ENCODE measurements around the gene CDH26. TPM values are rescaled to one million over a fixed set of nuclear protein-coding genes. Genes with fewer than 3 reads are reported as not detected.

CDH26 gene
- total RNA-seq, 1 donor from 2014 or later: not detected

DNA sequence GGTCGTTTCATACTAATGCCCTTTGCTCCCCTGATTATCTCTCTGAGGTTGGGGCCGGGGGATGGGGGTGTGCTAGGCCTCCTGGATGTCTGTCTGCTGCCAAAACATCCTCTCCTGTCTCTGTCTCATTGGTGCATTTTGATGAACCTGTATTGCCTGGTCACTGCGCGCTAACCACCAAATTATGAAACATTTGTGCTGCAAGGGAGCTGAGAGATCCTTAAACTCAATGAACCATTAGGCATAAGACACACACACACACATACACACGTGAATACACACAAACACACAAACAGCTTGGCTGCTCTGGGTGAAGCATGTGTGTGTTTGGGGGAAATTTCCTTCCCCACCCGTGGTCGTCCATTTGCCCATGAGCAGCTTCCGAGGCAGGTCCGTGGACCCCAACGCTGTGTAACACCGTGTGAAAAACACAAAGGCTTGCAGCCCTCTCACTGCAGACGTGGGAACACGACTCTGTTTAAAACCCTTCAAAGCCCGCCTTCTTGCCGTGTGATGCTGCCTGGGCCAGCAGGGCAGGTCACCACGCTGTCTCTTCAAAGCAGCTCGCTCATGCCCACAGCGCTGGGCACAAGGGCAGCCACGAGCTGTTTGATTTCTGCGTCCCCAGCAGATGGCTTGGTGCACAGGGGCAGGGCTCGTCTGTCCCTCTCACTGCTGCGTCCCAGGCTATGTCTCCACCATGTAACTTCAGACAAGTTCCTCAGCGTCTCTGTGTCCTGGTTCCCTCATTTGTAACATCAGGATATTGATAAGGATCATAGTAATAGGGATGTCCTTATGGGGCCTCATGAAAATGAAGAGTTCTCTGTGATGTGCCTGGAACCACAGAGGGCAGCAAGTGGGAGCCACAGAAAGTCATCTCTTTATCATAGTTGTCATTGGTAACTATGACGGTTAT, 96.8 kb downstream of the CDH26 start:
- DNase-seq (ENCODE audit: low read depth): no peak
- no peak overlapping the region for H3K4me3 ChIP-seq (ENCODE audit: low read depth, low read length)
- TF ChIP-seq, protein P1, sequence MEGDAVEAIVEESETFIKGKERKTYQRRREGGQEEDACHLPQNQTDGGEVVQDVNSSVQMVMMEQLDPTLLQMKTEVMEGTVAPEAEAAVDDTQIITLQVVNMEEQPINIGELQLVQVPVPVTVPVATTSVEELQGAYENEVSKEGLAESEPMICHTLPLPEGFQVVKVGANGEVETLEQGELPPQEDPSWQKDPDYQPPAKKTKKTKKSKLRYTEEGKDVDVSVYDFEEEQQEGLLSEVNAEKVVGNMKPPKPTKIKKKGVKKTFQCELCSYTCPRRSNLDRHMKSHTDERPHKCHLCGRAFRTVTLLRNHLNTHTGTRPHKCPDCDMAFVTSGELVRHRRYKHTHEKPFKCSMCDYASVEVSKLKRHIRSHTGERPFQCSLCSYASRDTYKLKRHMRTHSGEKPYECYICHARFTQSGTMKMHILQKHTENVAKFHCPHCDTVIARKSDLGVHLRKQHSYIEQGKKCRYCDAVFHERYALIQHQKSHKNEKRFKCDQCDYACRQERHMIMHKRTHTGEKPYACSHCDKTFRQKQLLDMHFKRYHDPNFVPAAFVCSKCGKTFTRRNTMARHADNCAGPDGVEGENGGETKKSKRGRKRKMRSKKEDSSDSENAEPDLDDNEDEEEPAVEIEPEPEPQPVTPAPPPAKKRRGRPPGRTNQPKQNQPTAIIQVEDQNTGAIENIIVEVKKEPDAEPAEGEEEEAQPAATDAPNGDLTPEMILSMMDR (conservative IDR thresholded peaks at IDR 0.05; ENCODE audit: low read depth, low read length): no peak

DNA sequence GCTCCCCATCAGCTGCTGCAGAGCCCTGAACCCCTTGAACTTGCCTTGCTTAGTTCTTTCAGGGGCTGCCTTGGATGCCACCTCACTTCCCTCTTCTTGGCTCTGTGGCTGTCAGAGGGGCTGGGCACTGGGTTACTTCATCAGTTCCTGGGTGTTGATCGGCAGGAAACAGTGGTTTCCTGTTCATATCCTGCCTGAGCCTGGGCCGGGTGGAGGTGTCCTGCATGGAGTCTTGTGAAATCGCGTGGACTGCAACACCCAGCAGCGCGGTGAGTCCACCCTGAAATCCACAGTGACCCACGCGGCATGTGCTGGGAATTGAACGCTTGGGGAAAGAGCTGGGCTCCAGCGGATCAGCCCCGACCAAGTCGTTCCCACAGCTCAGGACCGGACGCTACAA, 97.5 kb downstream of the CDH26 start:
- no peak for DNase-seq (ENCODE audit: low read depth)
- no peak overlapping the region for H3K4me3 ChIP-seq (ENCODE audit: low read depth, low read length)
- TF ChIP-seq, protein P1 (conservative IDR thresholded peaks at IDR 0.05; ENCODE audit: low read depth, low read length): no peak

DNA sequence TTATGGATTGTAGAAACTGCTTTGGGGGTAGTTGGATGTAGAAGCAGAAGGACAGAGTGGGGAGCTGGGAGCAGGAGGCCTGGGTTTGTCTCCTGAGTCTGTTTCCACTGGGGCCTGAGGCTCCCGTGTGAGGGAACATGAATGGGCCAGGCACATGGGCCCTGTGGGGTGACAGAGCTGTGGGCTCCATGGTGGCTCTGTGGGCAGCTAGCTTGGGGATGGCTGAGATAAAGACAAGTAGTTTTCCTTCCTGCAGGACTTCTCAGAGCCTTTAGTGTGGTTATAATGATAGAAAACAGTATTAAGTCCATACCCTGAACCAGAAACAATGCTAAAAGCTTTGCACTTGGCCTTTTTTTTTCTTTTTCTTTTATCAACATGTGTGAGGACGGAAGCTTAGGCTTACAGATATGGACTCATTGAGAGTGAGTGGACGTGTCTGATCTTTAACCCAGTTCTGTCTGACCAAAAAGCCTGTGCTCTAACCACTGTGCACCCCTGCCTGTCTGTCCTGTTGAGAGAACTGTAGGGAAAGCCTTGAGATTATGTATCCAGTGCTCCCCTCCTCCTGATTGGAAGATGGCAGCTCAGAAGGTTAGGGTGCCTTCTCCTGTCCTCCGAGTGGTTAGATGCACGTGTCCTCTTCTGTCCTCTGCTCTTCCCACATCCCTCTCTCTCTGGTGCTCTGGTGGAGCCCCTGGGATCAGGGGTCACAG, 98.3 kb downstream of the CDH26 start:
- H3K4me3 ChIP-seq (ENCODE audit: low read depth, low read length): no peak overlapping the region
- no peak for DNase-seq (ENCODE audit: low read depth)
- TF ChIP-seq, protein P1 (conservative IDR thresholded peaks at IDR 0.05; ENCODE audit: low read depth, low read length): no peak

DNA sequence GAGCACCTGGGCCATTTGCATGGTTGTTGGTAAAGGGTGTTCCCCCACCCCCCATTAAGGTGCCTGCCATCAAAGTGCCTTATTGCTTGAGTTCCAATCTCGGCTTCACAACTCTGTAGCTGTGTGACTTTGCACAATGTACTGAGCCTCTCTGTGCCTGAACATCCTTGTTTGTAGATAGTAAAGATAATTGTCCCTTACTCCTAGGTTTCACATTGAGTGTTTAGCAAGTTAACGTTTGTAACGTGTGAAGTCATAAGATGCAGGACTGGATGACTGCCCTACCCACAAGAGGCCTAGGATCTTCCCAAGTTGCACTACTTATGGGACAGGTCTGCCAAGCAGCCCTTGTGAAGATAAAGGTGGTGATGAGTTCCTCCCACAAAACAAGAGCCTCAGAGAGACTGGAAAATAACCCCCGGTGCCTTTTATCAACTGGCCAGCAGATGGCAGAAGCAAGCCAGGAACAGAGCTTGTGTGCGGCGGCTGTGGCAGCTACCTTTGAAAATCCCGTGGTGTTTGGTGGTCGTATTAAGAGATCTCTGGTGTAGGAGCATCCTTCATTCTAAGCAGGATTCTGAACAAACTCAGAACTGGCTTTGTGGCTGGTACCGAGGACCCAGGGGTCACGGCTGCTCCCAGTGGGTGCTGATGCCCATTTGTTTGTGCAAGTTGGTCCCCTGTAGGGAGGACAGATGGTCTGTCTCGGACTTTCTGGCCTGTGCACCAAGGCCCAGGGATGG, 99.1 kb downstream of the CDH26 start:
- TF ChIP-seq, protein P1 (conservative IDR thresholded peaks at IDR 0.05; ENCODE audit: low read depth, low read length): peak; percentile 91
- DNase-seq (ENCODE audit: low read depth): no peak
- no peak overlapping the region for H3K4me3 ChIP-seq (ENCODE audit: low read depth, low read length)

DNA sequence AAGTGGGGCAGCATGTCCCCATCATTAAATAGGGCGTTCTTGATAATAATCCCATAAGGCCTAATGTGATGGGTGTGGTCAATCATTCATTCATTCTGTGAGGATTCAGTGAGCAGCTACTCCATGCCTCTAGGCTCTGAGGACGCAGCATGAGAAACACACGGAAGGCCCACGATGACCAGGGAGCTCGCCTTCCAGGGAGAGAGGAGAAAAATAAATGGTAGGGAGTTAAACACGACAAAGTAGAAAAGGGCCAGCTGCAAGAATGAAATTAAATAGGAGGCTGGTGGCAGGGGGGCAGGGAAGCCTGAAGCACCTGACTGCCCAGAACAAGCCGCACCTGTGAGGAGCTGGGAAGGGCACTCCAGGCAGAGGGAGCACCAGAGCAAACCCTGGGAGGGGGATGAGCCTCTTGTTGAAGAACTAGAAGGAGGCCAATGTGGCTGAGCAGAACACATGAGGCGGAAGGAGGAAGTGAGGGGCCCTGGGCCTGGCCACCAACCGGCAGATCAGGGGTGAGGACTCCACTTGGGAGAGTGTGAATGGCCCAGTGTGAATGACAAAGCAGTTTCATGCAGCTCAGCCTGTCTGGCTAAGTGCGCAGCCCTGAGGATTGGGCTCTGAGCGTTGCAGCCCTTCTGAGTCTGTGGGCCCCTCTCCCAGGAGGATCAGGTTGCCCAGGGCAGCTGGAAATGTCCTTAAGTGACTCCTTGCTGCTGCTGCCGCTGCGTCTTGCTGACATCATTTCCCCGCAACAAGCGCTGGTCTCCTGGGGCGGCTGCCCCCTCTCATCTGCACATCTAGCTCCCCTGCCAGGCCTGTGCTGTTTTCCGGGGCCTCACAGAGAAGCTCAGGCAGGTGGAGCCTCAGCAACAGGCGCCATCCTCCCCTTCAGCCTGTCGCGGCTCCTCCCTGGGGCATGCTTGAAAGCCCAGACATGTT, 99.9 kb downstream of the CDH26 start:
- no peak for DNase-seq (ENCODE audit: low read depth)
- TF ChIP-seq, protein P1 (conservative IDR thresholded peaks at IDR 0.05; ENCODE audit: low read depth, low read length): no peak
- no peak overlapping the region for H3K4me3 ChIP-seq (ENCODE audit: low read depth, low read length)

DNA sequence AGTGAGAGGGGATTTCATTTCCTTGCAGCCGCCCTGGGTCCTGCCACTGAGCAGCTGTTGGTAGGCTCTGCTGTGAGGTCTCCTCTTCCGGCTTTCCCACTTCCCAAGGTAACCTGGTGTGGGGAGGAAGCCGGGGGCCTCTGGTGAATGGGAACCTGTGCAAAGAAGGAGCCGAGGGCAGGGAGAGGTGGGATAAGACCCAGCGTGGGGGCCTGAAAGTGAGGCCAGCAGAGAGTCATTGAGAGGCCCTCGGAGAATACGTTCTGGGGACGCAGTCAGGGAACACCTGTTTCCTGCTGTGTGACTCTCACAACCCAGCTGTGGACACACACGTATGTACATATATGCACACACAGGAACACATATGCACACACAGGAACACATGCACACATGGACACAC, 100.7 kb downstream of the CDH26 start:
- TF ChIP-seq, protein P1 (conservative IDR thresholded peaks at IDR 0.05; ENCODE audit: low read depth, low read length): no peak
- no peak overlapping the region for H3K4me3 ChIP-seq (ENCODE audit: low read depth, low read length)
- DNase-seq (ENCODE audit: low read depth): no peak
